GM06990 (cell line): ENCODE data around the gene RBBP5.
A peak's percentile ranks its signal among the peaks of the same experiment; 100 is the strongest.

ENCODE experiments used
- DNase-seq: peaks from one replicate; pipeline ENCODE4 v3.0.0-alpha.2; 2011; ENCODE audit not compliant: insufficient read length; ENCODE audit errors: extremely low read depth
- H3K27me3 ChIP-seq: replicated peaks from 2 replicates; pipeline ENCODE4 v1.6.0; 2011; ENCODE audit warnings: low read length; ENCODE audit not compliant: control insufficient read depth, insufficient read depth
- H3K36me3 ChIP-seq: 2 replicates; pipeline ENCODE4 v1.5.1; 2011; ENCODE audit warnings: low read length; ENCODE audit not compliant: control insufficient read depth, insufficient read depth
- H3K4me3 ChIP-seq: replicated peaks from 2 replicates; pipeline ENCODE4 v1.5.1; 2011; ENCODE audit warnings: low read depth, mild to moderate bottlenecking, control low read depth, low read length
- CTCF ChIP-seq: IDR thresholded peaks from 2 replicates; pipeline ENCODE4 v1.5.1; 2011; ENCODE audit warnings: low read length, control low read depth, mild to moderate bottlenecking, inconsistent platforms; ENCODE audit not compliant: insufficient read depth, poor library complexity, severe bottlenecking

Gene RBBP5

GRCh38 chr1:205064301-205064700 is 57.5 kb downstream of the RBBP5 start:
- H3K27me3 ChIP-seq: no peaks in the 10 kb centered on the region; the same call in 1 of the 2 replicates
- no peak for TF ChIP-seq CTCF
- no peak overlapping the region for H3K4me3 ChIP-seq
- no peaks in the 10 kb centered on the region for H3K36me3 ChIP-seq
- no peak for DNase-seq

DNA sequence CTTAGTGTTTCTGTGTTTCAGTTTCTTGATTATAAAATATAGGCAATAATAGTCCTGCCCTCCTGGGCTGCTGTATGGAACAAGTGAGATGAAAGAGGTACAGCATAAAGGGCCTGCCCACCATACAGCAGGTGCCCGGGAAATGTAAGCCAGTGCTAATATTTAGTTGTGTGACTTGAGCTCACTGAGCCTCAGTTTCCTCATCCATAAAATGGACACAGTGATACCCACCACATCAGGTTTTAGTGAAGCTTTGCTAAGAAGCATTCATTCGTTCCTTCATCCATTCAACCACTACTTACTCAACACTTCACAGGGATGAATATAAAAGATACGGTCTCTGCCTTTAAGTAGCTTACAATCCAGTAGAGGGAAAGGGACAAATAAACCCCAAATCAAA is 58.9 kb downstream of the RBBP5 start:
- Histone ChIP-seq H3K27me3 (no peaks in the 10 kb centered on the region; the same call in 1 of the 2 replicates), H3K4me3 (no peak overlapping the region), H3K36me3 (no peaks in the 10 kb centered on the region)
- DNase-seq: no peak
- no peak for TF ChIP-seq CTCF

GRCh38 chr1:205062319-205062718 is 59.5 kb downstream of the RBBP5 start:
- TF ChIP-seq CTCF: no peak
- DNase-seq: no peak
- no peaks in the 10 kb centered on the region; the same call in 1 of the 2 replicates for H3K27me3 ChIP-seq
- H3K36me3 ChIP-seq: no peaks in the 10 kb centered on the region
- H3K4me3 ChIP-seq: no peak overlapping the region

DNA sequence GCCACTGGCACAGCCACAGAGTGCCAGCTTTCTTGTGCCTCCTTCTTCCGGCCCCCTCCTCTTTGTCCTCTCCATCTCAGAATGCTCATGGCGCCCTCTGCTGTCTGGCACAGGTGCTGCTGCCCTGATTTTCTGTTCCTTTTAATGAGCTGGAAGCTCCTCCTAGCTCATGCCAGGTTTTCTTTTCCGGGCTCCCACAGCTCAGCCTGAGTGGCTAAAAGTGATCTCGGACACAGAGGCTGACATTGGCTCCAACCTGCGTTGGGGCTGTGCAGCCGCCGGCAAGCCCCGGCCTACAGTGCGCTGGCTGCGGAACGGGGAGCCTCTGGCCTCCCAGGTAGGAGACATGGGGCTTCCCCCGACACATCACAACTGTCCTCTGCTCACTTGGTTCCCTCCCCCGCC is 60.1 kb downstream of the RBBP5 start:
- TF ChIP-seq CTCF: peak; percentile 94
- DNase-seq: peak; percentile 29
- H3K4me3 ChIP-seq: peak overlapping the region; percentile 35
- H3K36me3 ChIP-seq: no peaks in the 10 kb centered on the region
- H3K27me3 ChIP-seq: no peaks in the 10 kb centered on the region

DNA sequence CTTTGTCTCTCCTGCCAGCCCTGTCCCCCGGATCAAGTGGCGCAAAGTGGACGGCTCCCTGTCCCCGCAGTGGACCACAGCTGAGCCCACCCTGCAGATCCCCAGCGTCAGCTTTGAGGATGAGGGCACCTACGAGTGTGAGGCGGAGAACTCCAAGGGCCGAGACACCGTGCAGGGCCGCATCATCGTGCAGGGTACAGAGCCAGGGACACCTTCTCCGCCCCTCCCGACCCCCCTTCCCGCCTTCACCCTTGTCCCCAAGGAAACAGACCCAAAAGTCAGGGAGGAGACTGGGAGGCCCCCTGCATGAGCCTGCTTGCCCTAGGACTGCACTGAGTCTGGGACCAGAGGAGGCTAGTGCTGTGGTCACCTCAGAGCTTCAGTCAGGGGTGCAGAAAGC is 60.6 kb downstream of the RBBP5 start:
- no peak overlapping the region for H3K4me3 ChIP-seq
- DNase-seq: no peak
- H3K36me3 ChIP-seq: no peaks in the 10 kb centered on the region
- no peaks in the 10 kb centered on the region for H3K27me3 ChIP-seq
- TF ChIP-seq CTCF: no peak

DNA sequence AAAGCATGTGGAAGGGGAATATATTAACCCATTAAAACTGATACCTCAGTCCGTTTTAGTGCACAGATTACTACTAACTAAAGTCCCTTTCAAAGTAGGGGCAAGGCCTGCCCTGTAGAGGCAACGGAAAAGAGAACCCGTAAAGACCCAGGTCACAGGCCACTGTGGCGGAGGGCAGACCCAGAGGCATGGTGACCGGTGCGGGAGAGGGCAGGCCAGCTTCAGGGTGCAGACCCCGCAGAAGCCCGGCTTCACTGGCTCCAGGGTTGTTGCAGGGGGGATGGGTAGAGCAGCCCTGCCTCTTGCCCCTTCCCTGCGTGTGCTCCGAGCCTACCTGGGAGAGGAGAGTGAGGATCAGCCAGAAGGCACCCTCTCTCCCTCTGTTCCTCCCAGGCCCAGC is 61.0 kb downstream of the RBBP5 start:
- TF ChIP-seq CTCF: no peak
- no peaks in the 10 kb centered on the region for H3K27me3 ChIP-seq

More for the DNA sequence above, 61.0 kb downstream of the RBBP5 start:
- Histone ChIP-seq H3K4me3 (no peak overlapping the region), H3K36me3 (no peaks in the 10 kb centered on the region)
- no peak for DNase-seq
